ENCODE results near the gene GPC1.

Gene GPC1

GRCh38 chr2:240447331-240447730 lies 11.9 kb downstream of the GPC1 start:
- ATAC-seq: no peak
- TF ChIP-seq ZFP30 (CRISPR knock-in tag; IDR thresholded peaks at IDR 0.05) (no peak), CSDC2 (CRISPR knock-in tag; IDR thresholded peaks at IDR 0.05) (no peak), OSR1 (CRISPR knock-in tag; IDR thresholded peaks at IDR 0.05) (no peak), BACH2 (CRISPR knock-in tag; IDR thresholded peaks at IDR 0.05; ENCODE audit: borderline replicate concordance) (no peak), PPARA (CRISPR knock-in tag; IDR thresholded peaks at IDR 0.05; ENCODE audit: borderline replicate concordance) (no peak), GLIS3 (CRISPR knock-in tag; IDR thresholded peaks at IDR 0.05) (no peak), TCF4 (CRISPR knock-in tag; IDR thresholded peaks at IDR 0.05; ENCODE audit: borderline replicate concordance) (no peak), CSRNP3 (CRISPR knock-in tag; IDR thresholded peaks at IDR 0.05) (no peak), RARB (CRISPR knock-in tag; IDR thresholded peaks at IDR 0.05) (no peak), SNAI2 (CRISPR knock-in tag; IDR thresholded peaks at IDR 0.05) (no peak), ZNF565 (CRISPR knock-in tag; conservative IDR thresholded peaks at IDR 0.05; ENCODE audit: low read depth) (no peak), PATZ1 (CRISPR knock-in tag; IDR thresholded peaks at IDR 0.05; ENCODE audit: borderline replicate concordance) (no peak), ISL1 (CRISPR knock-in tag; IDR thresholded peaks at IDR 0.05) (no peak), ESRRG (CRISPR knock-in tag; IDR thresholded peaks at IDR 0.05) (no peak), ZC3H10 (CRISPR knock-in tag; IDR thresholded peaks at IDR 0.05) (no peak)

- no peak for TF ChIP-seq BACH2 (CRISPR knock-in tag; IDR thresholded peaks at IDR 0.05; ENCODE audit: borderline replicate concordance)
- TF ChIP-seq POU6F1 (CRISPR knock-in tag; IDR thresholded peaks at IDR 0.05; ENCODE audit: borderline replicate concordance, low read depth): no peak
- no peak for TF ChIP-seq ZNF8 (CRISPR knock-in tag; IDR thresholded peaks at IDR 0.05)
Measured at GRCh38 chr2:240447934-240448333, 12.5 kb downstream of the GPC1 start.

GRCh38 chr2:240448387-240449274 lies 13.2 kb downstream of the GPC1 start:
- no peak for ATAC-seq
- TF ChIP-seq ZC3H10 (CRISPR knock-in tag; IDR thresholded peaks at IDR 0.05) (no peak), ISL1 (CRISPR knock-in tag; IDR thresholded peaks at IDR 0.05) (no peak), ZFP30 (CRISPR knock-in tag; IDR thresholded peaks at IDR 0.05) (no peak), CREB5 (CRISPR knock-in tag; IDR thresholded peaks at IDR 0.05; ENCODE audit: low read depth) (no peak), ZNF70 (CRISPR knock-in tag; IDR thresholded peaks at IDR 0.05) (no peak), OSR1 (CRISPR knock-in tag; IDR thresholded peaks at IDR 0.05) (no peak), ARNTL (CRISPR knock-in tag; IDR thresholded peaks at IDR 0.05; ENCODE audit: borderline replicate concordance, low read depth) (no peak), PATZ1 (CRISPR knock-in tag; IDR thresholded peaks at IDR 0.05; ENCODE audit: borderline replicate concordance) (no peak), ZNF8 (CRISPR knock-in tag; IDR thresholded peaks at IDR 0.05) (no peak), GLIS3 (CRISPR knock-in tag; IDR thresholded peaks at IDR 0.05) (no peak), BACH2 (CRISPR knock-in tag; IDR thresholded peaks at IDR 0.05; ENCODE audit: borderline replicate concordance) (no peak), CSDC2 (CRISPR knock-in tag; IDR thresholded peaks at IDR 0.05) (no peak), POU6F1 (CRISPR knock-in tag; IDR thresholded peaks at IDR 0.05; ENCODE audit: borderline replicate concordance, low read depth) (no peak), TOX (CRISPR knock-in tag; IDR thresholded peaks at IDR 0.05; ENCODE audit: borderline replicate concordance) (no peak), CSRNP3 (CRISPR knock-in tag; IDR thresholded peaks at IDR 0.05) (no peak)

More at GRCh38 chr2:240447934-240448333, 12.5 kb downstream of the GPC1 start:
- no peak for ATAC-seq
